Putamen (tissue), 1 donor: Measurements from ENCODE around the gene CEP72.
"Not testable (repeated sequence)": the region's sequence is repeated elsewhere in the genome, so short reads cannot be mapped to it uniquely, and the experiment has no call there.

Source experiments
- DNase-seq: peaks from one replicate; pipeline ENCODE4 v3.0.0-alpha.2; 2016; ENCODE audit warnings: low spot score

CEP72 gene

GRCh38 chr5:684751-685216, 72.6 kb downstream of the CEP72 start:
- DNase-seq, result no peak

GRCh38 chr5:685262-686171, 73.4 kb downstream of the CEP72 start:
- DNase-seq, result no peak

GRCh38 chr5:686172-686523, 74.0 kb downstream of the CEP72 start:
- not testable (repeated sequence) for DNase-seq

GRCh38 chr5:686936-687335, 74.8 kb downstream of the CEP72 start:
- not testable (repeated sequence) for DNase-seq

GRCh38 chr5:688348-689010, 76.3 kb downstream of the CEP72 start:
- not testable (repeated sequence) for DNase-seq

- not testable (repeated sequence) for DNase-seq
Observed at GRCh38 chr5:690293-690692, 78.2 kb downstream of the CEP72 start.

GRCh38 chr5:691049-691448, 78.9 kb downstream of the CEP72 start:
- not testable (repeated sequence) for DNase-seq

GRCh38 chr5:691817-692528, 79.8 kb downstream of the CEP72 start:
- no peak for DNase-seq

GRCh38 chr5:692529-693041, 80.4 kb downstream of the CEP72 start:
- not testable (repeated sequence) for DNase-seq

- DNase-seq, result peak; percentile 95
Observed at GRCh38 chr5:693271-694041, 81.3 kb downstream of the CEP72 start, which contains the start of gene TPPP. Gene TPPP (minus strand): TSS chr5:693352. CDS start chr5:678060, 15,292 bp downstream.

- DNase-seq, result not testable (repeated sequence)
Observed at GRCh38 chr5:694042-694431, 81.9 kb downstream of the CEP72 start.

GRCh38 chr5:695475-695874, 83.3 kb downstream of the CEP72 start:
- not testable (repeated sequence) for DNase-seq

- DNase-seq, result not testable (repeated sequence)
Observed at GRCh38 chr5:696191-696590, 84.1 kb downstream of the CEP72 start.

GRCh38 chr5:696753-697702, 84.9 kb downstream of the CEP72 start:
- not testable (repeated sequence) for DNase-seq
